Activated CD4-positive, alpha-beta T cell treated with anti-CD3 and anti-CD28 coated beads, Interleukin-10, Interleukin-2, amounts not matched to agents 100 ng/mL and 50 ng/mL, durations not matched to agents 16 hours and 8 hours (primary cell): ENCODE data around the gene RPTOR.

Experiments
- DNase-seq: peaks from one replicate; pipeline ENCODE4 v3.0.0-alpha.2; 2020

RPTOR gene

GRCh38 chr17:80906364-80907259 is 362.0 kb downstream of the RPTOR start:
- no peak for DNase-seq

- no peak for DNase-seq
These were observed 362.6 kb downstream of the RPTOR start for GRCh38 chr17:80907281-80907680.

GRCh38 chr17:80908211-80908610 is 363.6 kb downstream of the RPTOR start:
- DNase-seq: no peak

GRCh38 chr17:80908776-80909175 is 364.1 kb downstream of the RPTOR start:
- no peak for DNase-seq

- no peak for DNase-seq
These were observed 365.0 kb downstream of the RPTOR start for GRCh38 chr17:80909635-80910034.

GRCh38 chr17:80910043-80910442 is 365.4 kb downstream of the RPTOR start:
- DNase-seq: no peak

GRCh38 chr17:80912476-80912875 is 367.8 kb downstream of the RPTOR start:
- DNase-seq: no peak

GRCh38 chr17:80913928-80914821 is 369.5 kb downstream of the RPTOR start:
- no peak for DNase-seq

GRCh38 chr17:80916246-80916645 is 371.6 kb downstream of the RPTOR start:
- DNase-seq: no peak

- DNase-seq: no peak
These were observed 373.3 kb downstream of the RPTOR start for GRCh38 chr17:80917716-80918560.

- DNase-seq: no peak
These were observed 374.1 kb downstream of the RPTOR start for GRCh38 chr17:80918731-80919130.

GRCh38 chr17:80919331-80920311 is 375.0 kb downstream of the RPTOR start:
- DNase-seq: no peak

- DNase-seq: no peak
These were observed 375.8 kb downstream of the RPTOR start for GRCh38 chr17:80920441-80920840.

- no peak for DNase-seq
These were observed 376.5 kb downstream of the RPTOR start for GRCh38 chr17:80921159-80921558.

- no peak for DNase-seq
These were observed 377.3 kb downstream of the RPTOR start for GRCh38 chr17:80921741-80922579.

GRCh38 chr17:80922580-80923160 is 378.0 kb downstream of the RPTOR start:
- DNase-seq: no peak

- no peak for DNase-seq
These were observed 378.8 kb downstream of the RPTOR start for GRCh38 chr17:80923211-80924110.

GRCh38 chr17:80924111-80924806 is 379.6 kb downstream of the RPTOR start:
- DNase-seq: no peak
